Stromal cell of bone marrow (primary cell): ENCODE results near the gene SPRED2.

Experiments
- DNase-seq: peaks from one replicate; pipeline ENCODE4 v3.0.0-alpha.2; 2012; ENCODE audit warnings: low read depth

Gene SPRED2

DNA sequence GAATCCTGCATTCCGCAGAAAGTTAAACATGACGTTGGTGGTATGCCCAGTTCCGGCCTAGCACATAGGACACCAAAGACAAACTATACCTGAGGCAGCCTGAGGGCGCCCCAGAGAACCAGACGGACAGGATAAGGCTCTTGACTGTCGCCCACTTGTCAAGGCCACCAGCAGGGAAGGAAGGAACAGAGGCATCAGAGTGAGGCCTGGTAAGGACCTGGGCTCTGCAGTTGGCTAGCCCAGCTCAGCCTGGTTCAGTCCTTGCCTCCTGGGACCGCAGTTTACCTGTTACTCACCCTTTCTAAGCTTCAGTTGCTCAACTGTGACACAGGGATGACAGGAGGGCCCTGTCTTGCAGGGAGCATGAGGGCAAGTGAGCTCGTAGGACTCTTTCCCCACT is 122.7 kb downstream of the SPRED2 start:
- no peak for DNase-seq

DNA sequence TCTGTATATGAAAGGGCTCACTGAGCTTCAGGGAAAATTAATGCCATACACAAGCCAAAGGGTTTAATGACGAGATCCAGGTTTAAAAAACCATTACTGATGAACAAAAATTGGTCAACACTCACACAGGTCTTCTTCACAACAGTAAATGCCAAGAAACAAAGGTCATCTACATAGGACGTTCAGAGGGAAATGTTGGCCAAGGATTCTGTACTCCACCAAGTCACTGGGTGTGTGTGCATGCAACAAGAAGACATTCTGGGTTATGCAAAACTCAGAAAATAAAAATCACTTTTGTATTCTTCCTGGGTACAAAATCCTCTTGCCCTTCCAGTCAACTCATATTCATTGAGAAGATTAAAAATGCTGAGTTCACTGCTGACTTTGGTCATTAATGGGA is 126.5 kb downstream of the SPRED2 start:
- DNase-seq: no peak

- peak; percentile 84 for DNase-seq
These were observed 131.4 kb downstream of the SPRED2 start for GRCh38 chr2:65300761-65301711.

DNA sequence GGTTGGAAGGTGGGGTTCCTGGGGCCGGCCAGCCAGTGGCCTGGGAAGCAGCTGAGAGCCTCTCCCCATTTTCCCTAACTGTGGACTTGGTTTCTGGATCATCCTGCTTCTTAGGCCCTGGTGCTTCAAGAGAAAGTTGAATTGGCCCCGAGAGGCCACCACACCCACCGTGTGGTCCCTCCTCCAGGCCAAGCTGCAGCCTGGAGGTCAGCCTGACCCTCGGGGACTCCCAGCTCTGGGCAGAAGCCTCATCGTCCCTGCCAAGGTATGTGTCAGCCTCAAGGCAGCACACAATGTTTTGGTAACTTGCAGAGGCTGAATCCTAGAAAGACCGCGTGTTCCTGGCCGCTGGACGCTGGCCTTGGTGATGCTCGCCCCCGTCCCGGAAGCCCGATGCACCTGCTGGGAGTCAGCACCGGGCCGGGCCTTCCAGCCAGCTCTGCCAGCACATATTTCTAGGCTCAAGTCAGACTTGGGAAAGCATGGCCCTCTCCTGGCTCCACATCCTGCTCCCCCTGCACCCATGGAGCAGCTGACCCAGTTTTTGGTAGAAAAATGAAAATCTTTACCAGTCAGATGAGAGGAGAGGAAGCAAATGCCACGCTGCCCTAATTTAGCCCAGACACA is 132.2 kb downstream of the SPRED2 start:
- DNase-seq: peak; percentile 86

DNA sequence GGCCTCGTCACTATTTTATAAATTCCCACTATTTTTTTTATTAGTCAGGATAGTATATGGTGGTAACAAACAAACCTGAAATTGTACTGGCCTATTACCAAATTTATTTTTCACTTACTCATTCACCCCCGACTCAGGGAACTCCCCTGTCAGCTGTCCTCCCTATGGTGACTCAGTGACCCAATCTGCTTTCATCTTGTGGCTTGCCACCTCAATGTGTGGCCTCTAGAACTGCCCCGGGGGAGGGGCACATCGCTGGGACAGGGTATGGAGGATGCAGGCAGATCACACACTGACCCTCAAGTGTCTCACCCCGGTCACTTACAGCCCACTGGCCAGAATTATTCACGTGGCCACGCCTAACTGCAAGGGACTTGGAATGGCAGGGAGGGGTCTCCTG is 133.2 kb downstream of the SPRED2 start:
- DNase-seq: no peak

GRCh38 chr2:65298089-65298488 is 134.3 kb downstream of the SPRED2 start:
- no peak for DNase-seq

GRCh38 chr2:65297544-65297943 is 134.9 kb downstream of the SPRED2 start:
- no peak for DNase-seq

GRCh38 chr2:65296971-65297370 is 135.4 kb downstream of the SPRED2 start:
- no peak for DNase-seq

GRCh38 chr2:65294701-65295100 is 137.7 kb downstream of the SPRED2 start:
- DNase-seq: no peak

- DNase-seq: no peak
These were observed 138.3 kb downstream of the SPRED2 start for GRCh38 chr2:65294136-65294535.

- DNase-seq: no peak
These were observed 139.0 kb downstream of the SPRED2 start for GRCh38 chr2:65293376-65293775.

DNA sequence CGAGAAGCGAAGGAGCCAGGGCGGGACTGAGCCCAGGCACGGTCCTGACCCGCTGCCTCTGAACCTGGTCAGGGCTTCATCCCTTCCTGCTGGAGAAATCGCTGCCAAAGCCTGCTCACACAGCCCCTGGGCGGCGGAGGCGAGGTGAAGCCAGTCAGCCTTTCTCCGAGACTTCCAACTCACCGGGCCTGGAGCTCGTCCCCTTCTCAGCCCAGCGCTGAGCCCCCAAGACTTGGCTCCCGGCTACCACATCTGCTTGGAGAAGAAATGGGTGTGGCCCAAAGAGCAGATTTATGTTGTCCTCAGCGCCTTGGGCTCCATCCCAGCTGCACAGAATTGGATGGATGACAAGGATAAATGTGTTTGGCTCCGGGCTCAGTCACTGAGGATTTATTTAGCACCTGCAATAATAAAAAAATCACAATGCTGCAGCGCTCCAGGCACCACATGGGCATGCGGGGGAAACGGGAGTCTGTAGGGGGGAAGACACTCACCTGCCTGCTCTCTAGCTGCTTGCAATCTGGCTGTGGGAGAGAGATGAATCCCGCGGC is 139.9 kb downstream of the SPRED2 start:
- DNase-seq: no peak

DNA sequence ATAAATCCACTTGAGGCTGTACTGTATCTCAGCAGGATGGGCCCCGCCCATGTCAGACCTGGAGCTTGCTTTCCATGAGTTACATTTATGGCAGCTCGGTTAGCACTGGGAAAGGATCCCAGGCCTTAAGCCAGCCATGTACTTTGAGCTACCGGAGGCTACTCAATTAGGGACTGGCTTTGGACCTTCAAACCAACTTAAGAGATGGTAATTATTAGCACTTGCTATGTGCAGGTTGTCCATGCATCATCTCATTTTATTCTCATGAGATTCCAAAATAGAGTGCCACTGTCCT is 140.3 kb downstream of the SPRED2 start:
- DNase-seq: no peak

DNA sequence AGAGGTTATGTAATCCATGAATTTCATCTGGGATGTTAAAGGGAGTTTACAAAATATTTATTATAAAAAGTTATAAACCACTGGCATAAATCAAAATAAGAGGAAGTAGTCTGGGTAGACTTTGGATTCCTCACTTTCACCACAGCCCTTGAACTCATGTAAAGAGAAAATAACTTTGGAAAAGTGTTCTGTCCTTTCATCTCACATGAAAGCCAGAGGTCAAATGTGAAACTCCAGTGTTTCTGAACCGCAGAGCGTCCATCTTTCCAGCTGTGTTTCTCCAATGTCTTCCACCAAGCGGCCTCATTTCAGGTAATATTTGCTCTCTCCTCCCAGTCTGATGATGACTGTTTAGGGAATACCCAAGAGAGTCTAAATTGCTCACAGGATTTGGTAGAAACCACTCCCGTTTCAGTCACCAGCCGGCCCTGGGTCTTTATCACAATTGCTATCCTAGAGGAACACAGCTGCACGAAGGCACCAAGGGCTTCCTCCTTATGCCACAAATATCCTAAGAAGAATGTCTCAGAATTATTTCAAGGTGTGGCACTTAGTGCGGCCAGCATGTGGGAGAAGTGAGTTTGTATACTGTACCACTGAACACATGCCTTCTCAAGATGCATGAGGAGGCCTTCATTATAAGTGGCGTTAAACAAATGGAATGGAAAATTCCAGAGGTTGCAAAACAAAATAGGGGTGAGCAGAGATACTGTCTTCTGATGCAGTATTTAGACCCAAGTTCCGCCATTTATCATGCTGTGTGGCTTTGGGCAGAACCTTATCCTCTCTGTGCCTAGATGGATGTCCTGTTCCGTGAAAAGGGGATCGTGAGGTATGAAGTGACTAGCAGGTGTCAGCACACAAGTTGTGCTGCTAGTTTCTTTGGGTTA is 140.9 kb downstream of the SPRED2 start:
- DNase-seq: no peak

GRCh38 chr2:65287364-65287763 is 145.0 kb downstream of the SPRED2 start:
- no peak for DNase-seq

GRCh38 chr2:65282477-65283053 is 149.8 kb downstream of the SPRED2 start:
- no peak for DNase-seq

GRCh38 chr2:65281627-65282351 is 150.6 kb downstream of the SPRED2 start:
- DNase-seq: no peak

- no peak for DNase-seq
These were observed 152.6 kb downstream of the SPRED2 start for GRCh38 chr2:65279756-65280155.

DNA sequence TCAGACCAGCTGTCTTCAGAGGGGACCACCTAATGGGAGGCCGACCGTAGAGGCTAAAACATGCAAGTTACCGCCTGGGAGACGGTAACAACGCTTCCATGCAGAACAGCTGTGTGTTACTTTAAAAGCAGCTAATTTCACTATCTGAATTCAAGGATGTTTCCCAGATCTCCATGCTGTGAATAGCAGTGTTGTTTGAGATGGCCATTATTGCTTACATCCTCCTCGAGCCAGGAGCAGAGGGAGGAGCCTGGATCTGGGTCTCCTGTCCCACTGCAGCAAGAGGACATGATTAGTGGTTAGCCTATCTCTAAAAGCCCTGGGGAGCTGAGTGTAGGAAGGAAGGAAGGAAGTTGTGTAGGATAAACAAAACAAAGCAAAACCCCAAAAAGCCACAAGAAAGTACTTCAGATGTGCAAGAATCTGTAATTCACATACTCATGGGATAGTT is 153.8 kb downstream of the SPRED2 start:
- DNase-seq: no peak

GRCh38 chr2:65277791-65278483 is 154.5 kb downstream of the SPRED2 start:
- no peak for DNase-seq

DNA sequence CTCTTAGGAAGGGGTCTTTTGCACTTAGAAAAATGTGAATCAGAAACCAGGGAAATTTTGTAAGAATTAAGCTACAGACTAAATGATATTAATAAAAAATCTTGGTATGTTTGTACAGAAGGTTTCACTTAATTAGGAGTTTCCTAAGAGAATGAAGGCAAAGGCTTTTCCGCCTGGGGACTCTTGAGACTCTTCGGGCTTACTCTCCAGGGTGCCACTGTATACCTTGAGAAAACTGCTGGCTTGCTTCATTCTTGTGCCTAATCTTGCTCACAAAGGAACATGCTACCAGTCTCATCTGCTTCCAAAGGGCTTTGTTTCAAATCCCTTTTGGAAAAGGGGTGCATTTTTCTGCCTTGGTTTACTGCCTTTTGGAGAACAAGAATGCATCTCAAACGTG is 155.3 kb downstream of the SPRED2 start:
- DNase-seq: no peak
